NCI-H146 treated with DMSO at 0.1 percent for 48 hours (cell line): ENCODE measurements around the gene CALCR.
A peak's percentile ranks its signal among the peaks of the same experiment; 100 is the strongest.

ENCODE experiments used
- DNase-seq: peaks from one replicate; lab custom pipeline; 2025; ENCODE audit not compliant: unreplicated experiment; lab: John Stamatoyannopoulos, UW

CALCR gene

DNA sequence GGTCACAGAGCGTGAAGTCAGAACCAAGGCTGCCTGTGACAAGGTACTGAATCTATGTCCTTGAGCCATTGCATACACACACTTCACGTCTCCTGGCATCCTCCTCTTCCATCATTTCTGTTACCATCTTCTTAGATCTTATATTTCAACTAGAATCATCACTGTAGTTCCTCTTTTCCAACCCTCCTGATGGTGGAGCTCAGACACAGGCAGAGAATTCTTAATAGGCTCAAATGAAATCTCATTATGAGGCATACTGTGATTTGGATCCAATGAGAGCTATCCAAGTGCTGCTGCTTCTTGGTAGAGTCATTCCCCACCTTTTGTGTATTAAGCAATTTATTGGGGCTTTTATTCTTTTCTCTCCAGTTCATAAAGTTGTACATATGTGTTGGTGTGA lies 113.2 kb downstream of the CALCR start:
- peak; percentile 28 for DNase-seq

DNA sequence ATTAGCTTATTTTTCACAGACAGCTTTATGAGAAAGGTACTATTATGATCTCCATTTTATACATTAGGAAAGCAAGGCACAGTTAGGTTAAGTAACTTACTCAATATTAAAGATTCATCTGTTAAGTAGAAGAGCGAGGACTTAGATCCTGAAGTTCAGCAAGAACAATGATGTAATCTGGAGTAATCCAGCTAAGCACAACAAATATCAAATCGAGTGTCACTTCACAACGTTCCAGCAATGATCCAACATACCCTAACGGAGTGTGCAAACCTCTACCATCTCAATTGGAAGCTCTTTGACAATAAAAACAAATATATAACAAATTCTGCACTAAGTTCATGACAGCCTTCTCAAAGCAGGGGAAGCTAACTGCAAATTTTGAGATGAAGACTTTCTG lies 121.3 kb downstream of the CALCR start:
- no peak for DNase-seq

DNA sequence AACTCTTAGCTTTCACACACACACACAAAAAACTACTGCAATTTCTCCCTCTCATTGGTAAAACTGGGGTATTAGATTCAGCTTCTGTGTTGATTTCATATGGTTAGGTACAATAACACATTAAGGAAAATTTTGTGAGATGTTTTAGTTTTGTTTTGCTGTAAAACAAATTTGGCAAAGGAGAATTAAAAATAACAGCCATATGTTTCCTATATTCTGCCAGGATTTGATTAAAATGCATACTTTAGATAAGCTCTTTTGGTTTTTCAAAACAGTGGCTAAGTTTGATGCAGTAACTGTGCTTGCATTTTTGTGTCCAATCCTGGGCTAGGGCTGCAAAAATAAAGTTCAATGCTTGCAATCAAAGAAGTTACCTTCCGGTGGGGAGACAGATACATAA lies 126.3 kb downstream of the CALCR start:
- no peak for DNase-seq

DNA sequence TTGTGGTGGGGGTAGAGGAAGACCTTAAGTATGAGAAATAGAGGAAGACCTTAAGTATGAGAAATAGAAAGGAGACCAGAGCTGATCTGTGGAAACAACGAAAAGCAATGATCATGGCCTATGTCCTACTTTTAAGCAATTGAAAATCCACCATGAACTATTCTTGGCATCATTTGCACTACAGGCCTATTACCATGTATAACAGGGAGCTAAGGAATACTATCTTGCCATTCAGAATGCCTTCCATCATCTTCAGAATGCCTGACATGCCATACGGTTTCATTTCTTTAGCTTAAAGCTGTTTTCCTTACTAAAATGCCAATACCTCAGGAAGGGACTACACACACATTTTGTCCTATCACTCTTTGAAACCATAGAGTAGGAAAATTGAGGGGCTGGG lies 127.0 kb downstream of the CALCR start:
- no peak for DNase-seq

DNA sequence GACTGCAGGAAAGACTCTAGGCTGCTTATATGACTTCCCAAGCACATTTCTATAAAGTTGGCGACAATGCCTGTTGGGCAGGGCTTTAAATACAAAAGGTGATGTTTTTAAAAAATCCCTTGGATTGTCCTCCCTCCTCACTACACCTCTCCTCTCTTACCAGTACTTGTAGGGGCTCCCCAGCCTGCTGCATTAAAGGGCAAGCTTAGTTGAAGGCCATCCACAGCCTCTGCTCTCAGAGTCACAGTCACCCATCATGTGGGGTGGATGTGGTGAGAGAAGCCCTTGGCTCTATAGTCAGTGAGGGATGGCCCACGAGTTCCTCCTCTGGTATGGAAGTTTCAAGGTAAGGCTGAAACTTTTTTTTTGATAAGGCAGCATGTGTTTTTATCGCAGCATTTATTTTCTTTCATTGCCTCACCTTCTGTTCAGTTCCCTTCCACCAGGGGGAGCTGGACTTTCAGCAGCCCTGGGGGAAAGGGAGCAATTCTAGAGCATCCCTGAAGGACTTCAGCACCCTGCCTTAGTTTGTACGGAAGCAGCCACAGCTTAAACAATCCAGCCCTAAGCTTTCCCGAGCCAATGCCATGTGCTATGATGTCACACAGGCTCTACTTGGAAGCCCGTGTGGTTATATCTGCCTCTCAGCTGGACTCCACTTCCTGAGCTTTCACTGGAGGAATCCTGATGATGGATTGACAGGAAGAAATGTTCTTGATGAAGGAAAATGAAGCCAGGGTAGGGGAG lies 131.9 kb downstream of the CALCR start:
- peak; percentile 7 for DNase-seq

DNA sequence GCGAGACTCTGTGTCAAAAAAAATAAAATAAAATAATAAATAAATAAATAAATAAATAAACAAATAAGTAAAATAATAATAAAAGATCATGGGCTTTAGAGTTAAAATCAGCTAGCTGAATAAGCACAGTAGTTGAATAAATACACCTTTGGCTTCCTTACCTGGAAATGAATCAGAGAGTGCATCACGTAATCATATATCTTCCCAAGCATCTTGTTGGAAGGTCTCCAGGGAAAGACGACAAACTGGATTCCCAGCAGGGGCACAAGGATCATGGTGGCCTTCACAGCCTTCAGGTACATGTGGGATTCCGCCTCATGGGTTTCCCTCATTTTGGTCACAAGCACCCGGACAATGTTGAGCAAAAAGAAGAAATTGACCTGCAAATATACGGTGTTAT lies 138.7 kb downstream of the CALCR start:
- no peak for DNase-seq

DNA sequence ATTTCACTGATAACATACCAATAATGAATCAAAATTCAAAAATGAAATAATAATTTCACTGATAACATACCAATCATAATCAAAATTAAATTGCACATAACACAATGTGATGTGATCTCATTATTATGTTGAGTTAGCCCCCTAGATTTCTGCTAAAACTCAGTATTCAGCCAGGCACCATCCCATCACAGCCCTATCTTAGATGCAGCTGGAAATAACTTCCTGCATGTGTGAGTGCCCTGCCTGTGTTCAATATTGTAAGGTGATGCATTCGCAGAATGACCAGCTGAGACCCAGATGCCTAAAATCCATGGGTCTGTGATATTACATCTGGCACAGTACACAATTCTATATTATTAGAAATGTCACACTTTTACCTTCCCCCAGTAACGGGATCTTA lies 142.4 kb downstream of the CALCR start:
- DNase-seq, result no peak

DNA sequence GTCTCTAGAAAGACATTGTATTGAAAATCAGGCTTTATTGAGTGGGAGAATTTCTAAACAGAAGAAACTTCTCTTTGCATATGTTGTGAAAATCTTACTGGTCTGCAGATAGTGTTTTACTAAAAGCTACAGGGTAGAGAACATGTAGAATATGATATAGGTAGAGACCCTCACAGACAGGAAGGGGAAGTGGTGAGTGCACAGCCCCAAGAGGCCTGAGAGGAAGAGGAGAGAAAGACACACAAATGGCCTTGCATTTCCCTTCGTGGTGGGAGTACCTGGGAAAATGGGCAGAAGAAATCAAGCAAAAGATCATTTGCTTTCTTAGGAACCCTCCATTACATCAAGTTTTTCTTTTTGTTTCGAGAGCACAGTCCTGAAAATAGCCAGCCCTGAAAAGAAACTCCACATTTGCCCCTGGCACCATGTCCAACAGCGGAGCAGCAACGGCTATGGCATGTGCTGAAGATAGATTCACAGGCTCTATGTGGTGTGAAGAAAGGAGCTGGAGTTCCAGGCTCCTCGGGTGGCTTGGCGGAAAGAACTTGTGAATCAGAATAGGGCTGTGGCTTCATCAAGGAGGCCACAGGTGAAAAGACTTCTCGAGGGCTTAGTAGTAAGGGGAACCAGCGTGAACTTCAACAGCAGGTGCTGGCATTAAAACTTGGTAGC lies 143.5 kb downstream of the CALCR start:
- no peak for DNase-seq

DNA sequence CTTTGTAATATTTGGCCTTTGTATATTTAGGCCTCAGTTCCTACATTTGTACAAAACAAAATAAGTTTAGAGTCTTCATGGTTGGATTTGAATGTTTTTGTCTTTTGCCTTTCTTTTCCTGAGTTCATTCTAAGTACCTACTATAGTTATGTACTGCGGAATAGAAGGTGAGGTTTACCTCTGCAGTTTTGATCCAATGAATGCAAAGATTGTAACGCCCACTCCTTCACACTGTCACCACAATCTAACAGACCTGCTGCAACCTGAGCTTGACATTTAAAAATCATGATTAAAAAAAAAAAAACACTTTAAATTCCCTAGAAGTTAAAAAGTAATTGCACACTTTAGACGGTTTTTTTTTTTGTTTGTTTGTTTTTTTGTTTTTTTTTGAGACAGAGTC lies 145.0 kb downstream of the CALCR start:
- DNase-seq, result no peak

DNA sequence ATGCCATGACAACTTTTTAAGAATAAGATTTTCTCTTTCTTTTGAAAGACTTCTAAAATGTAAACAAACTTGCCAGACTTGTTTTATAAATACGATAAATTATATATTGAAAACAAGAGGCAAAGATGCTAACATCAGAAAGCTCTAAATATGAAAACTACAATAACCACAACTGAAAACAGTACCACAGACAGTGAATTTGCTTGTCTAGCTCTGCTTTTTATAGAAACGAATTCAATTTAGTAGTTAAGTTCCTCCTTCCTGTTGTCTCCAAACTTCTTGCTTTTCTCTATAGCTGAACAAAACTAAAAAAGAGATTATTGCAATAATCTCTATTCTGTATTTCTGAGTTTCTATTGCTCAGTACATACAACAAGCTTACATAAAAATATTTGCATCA lies 147.4 kb downstream of the CALCR start:
- no peak for DNase-seq

DNA sequence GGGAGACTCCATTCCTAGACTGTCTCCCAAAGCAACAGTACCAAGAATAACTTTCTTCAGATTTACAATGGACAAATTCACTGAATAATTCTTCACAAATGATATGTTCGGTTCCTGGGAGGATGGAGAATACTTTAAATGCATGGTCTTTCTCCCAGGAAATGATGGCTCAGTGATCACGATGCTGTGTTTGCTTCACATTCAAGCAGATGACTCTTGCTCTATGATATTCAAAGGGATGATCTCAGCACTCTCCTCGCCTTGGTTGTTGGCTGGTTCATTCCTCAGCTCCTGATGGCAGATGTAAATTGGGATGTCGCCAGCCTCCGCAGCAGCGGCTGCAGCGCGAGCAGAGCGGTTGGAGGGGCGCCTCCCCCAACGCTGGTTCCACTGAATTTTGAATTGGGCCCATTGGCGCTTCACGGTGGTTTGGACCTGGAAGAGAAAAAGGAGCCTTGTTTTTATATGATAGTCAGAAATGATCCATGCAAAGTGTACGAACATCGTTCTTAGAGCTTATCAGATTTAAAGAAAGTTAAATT lies 148.3 kb downstream of the CALCR start:
- DNase-seq, result no peak

DNA sequence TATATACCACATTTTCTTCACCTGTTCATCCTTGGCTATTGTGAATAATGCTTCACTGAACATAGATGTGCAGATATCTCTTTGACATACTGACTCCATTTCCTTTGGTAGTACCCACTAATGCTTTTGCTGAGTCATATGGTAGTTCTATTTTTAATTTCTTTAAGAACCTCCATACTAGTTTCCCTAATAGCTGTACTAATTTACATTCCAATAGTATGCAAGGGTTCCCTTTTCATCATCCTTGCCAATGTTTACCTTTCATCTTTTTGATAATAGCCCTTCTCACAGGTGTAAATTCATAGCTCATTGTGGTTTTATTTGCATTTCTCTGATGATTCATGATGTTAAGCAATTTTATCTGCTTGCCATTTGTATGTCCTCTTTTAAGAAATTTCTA lies 159.9 kb downstream of the CALCR start:
- DNase-seq, result peak; percentile 91

DNA sequence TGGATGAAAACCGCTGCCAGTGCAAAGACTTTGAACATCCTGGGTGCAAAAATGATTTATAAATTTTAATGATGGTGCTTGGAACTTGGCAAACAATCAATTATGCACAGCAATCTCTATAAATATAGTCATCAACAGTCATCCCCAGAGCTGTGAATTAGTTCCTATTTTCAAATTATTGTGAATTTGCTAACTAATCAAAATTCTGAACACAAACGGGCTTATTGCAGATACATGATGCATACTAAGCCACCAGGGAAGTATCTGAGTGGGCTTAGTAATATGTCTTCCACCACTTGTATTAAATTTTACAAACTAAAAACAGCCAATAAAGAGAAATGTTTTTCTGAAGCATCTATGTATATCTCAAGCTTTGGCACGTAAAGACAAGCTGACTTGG lies 165.2 kb downstream of the CALCR start:
- no peak for DNase-seq

DNA sequence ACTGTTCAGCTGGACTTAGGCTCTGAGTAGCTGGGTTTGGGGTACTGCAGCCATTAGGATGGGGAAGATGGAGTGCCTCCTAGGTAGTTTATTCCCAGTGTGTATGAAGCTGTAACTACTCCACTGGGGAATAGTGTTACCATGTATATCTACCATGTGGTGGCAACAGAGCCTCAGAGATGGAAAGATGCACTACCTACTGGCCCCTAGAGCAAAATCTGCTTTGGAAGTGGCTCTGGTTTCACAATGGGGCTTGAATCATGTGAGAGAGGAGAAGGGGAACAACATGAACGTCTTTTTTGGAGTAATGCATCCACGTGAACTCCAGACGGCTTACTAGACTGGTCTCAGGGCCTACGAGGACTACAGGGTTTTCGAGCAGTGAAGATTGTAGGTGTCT lies 167.3 kb downstream of the CALCR start:
- no peak for DNase-seq

DNA sequence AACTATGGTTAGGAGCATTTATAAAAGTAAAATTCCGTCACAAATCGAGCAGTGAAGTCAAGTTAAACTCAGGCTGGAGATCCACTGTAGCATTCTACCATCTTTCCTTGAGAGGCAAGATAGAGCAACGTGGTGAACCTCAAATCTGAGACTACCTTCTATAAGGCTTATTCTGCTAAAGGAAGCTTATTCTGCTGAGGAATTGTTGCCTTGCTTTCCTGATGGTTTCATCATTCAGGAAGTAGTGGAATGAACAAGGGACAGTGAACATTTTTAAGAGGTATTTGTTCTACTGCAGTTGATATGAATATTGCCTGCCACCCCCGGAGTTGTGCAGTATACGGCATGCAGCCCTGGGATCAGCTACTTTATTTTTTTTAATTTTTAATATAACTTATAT lies 171.6 kb downstream of the CALCR start:
- DNase-seq, result no peak

DNA sequence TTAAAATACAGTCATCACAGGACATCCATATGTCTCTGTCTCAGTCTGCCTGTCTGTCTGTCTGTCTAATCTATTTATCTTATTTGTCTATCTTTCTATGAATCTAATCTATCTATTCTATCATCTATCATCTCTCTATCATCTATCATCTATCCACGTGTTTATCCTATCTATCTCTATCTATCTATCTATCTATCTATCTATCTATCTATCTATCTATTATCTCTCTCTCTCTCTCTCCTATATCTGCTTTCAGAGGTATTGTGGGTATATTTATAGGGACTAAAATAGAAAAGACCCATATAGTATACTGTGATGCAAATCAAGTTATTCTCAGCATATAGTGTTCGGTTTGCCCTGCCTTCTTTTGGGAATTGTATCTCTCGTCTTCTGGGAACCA lies 174.9 kb downstream of the CALCR start:
- DNase-seq, result no peak

DNA sequence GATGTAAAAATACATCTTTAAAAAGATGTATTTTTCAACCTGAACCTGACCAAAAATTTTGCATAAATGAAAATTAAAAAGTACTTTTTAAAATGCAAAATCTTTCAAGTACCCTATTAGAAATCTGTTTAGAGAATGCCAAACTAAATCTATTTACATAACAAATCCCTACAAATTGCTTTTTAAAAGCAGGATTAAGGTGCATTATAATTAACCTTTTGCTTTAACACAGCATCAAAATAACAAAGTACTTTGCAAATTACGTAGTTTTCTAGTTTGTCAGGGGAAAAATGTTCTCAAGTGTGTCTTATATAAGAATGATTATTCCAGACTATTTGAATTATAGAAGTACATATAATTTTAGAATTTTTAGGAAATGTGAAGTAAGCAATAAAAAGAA lies 181.5 kb downstream of the CALCR start:
- DNase-seq, result no peak

DNA sequence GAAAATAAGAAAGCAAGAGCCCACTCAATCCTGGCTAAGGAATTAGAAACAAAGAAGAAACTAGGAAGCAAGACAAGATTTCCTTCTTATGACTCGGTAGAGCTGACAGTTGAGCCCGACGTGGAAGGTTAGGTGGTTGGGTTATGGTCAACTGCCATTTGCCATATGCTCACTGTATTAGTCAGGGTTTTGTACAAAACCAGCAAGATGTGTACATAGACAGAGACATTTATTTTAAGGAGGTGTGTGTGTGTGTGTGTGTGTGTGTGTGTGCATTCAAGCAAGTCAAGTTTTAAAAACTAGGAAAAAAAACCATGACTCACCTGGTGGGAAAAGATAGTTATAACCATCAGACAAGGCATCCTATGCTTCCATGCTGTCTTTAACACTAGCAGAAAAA lies 183.9 kb downstream of the CALCR start:
- no peak for DNase-seq

DNA sequence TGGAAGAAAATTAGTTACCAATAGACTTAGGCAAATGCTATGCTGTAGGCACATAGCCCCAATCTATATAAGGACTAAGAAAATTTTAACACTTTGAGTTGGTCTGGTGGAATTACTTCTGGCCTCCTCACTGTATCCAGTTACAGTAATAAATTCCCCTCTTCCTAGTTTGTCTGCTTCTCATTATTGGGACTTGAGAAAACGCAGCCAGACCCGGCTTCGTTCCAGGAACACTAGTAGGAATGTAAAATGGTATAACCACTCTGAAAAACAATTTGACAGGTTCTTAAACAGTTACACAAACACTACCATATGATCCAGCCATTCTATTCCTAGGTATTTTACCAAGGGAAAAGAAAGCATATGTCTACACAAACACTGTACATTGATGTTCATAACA lies 192.2 kb downstream of the CALCR start:
- no peak for DNase-seq

DNA sequence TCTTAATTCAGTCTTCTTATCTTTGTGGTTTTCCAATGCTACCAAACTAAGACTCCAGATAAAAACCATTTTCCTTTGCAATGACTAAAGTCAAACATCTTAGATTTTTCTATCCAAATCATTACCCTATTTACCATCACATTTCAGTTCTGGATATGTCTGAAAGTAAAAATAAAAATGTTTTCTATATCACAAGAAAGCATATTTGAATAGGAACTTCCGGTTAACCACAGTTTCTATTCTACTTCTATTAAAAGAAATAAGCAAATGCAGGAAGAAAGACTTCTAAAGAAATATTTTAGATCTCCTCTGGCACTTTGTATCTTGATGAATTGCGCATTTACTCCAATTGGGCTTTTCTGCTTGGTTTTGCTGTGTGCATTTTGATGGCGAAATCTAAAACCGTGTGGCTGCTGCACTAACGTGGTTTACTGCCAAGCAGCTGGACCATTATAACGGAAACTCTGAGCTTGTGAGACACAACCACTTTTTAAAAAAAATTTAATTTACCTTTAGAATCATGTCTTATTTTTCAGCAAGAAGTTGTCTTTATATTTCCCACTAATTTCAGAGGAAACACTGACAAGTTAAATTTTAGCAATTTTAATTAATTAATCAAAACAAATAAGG lies 196.3 kb downstream of the CALCR start:
- no peak for DNase-seq

DNA sequence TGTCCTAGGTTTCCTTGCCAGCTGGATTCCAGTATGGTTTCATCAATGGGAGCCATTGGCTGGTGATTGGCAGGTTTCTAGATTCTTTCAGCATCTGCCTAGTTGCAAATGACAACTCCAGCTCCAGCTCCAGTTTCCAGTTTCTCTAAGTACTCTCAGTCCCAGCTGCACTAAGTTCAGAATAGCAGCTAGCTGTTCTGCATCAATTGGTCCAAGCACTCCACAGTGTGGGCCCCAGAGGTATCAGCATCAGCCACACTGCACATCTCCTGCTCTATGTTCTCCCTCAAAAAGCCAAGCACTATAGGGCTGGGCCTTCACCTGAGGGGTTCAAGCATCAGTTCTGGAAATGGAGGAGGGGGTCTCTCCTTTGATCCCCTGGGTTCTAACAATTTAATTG lies 198.9 kb downstream of the CALCR start:
- DNase-seq, result no peak
